Mammary epithelial cell (primary cell): ENCODE data around the gene LRCH1.

Experiments
- CTCF ChIP-seq, 2 donors: IDR thresholded peaks in 1 of 2; conservative IDR thresholded peaks in 1 of 2; 2 replicates each; pipeline ENCODE4 v1.5.1; 2011 to 2012; ENCODE audit warnings: inconsistent platforms in 2 of 2, low read length in 2 of 2, mild to moderate bottlenecking in 2 of 2, control low read depth in 1 of 2, low read depth in 1 of 2; ENCODE audit not compliant: insufficient read depth in 1 of 2; ENCODE audit errors: extremely low read depth in 1 of 2
- EZH2 ChIP-seq: IDR thresholded peaks from 2 replicates; pipeline ENCODE4 v1.6.1; 2012; ENCODE audit warnings: low read length, inconsistent platforms, borderline replicate concordance

GRCh38 chr13:46682015-46682414 lies 129.0 kb downstream of the LRCH1 start:
- TF ChIP-seq CTCF (conservative IDR thresholded peaks at IDR 0.05 in 1 of 2, IDR thresholded peaks at IDR 0.05 in 1 of 2; ENCODE audit: extremely low read depth in 1 of 2, insufficient read depth in 1 of 2, low read depth in 1 of 2, low read length in 2 of 2) = no peak
- no peak for TF ChIP-seq EZH2
